ENCODE data around the gene SIRT5.

SIRT5 gene

GRCh38 chr6:13554929-13555333, 19.5 kb upstream of the SIRT5 start:
- DNase-seq, result no peak

GRCh38 chr6:13557841-13558240, 16.6 kb upstream of the SIRT5 start:
- no peak for DNase-seq

GRCh38 chr6:13558718-13559117, 15.7 kb upstream of the SIRT5 start:
- no peak for DNase-seq

GRCh38 chr6:13559251-13559650, 15.2 kb upstream of the SIRT5 start:
- DNase-seq, result no peak

GRCh38 chr6:13559968-13560650, 14.3 kb upstream of the SIRT5 start:
- no peak for DNase-seq

GRCh38 chr6:13560651-13561044, 13.8 kb upstream of the SIRT5 start:
- DNase-seq, result no peak

- DNase-seq, result no peak
Measured at GRCh38 chr6:13561624-13562267, 12.7 kb upstream of the SIRT5 start.

GRCh38 chr6:13563009-13563408, 11.4 kb upstream of the SIRT5 start:
- DNase-seq, result no peak

GRCh38 chr6:13565921-13566320, 8.5 kb upstream of the SIRT5 start:
- DNase-seq, result no peak

GRCh38 chr6:13566500-13566899, 7.9 kb upstream of the SIRT5 start:
- DNase-seq, result no peak

GRCh38 chr6:13568970-13569369, 5.4 kb upstream of the SIRT5 start:
- DNase-seq, result no peak

GRCh38 chr6:13572240-13572639, 2.2 kb upstream of the SIRT5 start:
- no peak for DNase-seq

- no peak for DNase-seq
Measured at GRCh38 chr6:13572951-13573654, 1.3 kb upstream of the SIRT5 start.

- DNase-seq, result no peak
Measured at GRCh38 chr6:13573669-13574110, 711 bp upstream of the SIRT5 start.

- peak; percentile 92 for DNase-seq
Measured at GRCh38 chr6:13574149-13574570, 241 bp upstream of the SIRT5 start.

GRCh38 chr6:13575377-13575775, 975 bp downstream of the SIRT5 start:
- DNase-seq, result no peak

- DNase-seq, result no peak
Measured at GRCh38 chr6:13576017-13576416, 1.6 kb downstream of the SIRT5 start.

- DNase-seq, result no peak
Measured at GRCh38 chr6:13577926-13578325, 3.5 kb downstream of the SIRT5 start.

GRCh38 chr6:13579911-13580310, 5.5 kb downstream of the SIRT5 start:
- DNase-seq, result no peak

GRCh38 chr6:13581700-13582229, 7.4 kb downstream of the SIRT5 start:
- DNase-seq, result no peak

- no peak for DNase-seq
Measured at GRCh38 chr6:13586603-13587542, 12.5 kb downstream of the SIRT5 start.

GRCh38 chr6:13589801-13590200, 15.4 kb downstream of the SIRT5 start:
- no peak for DNase-seq
